Measurements from ENCODE around the gene SNRNP35.
"Not testable (repeated sequence)": the region's sequence is repeated elsewhere in the genome, so short reads cannot be mapped to it uniquely, and the experiment has no call there.

Gene SNRNP35

GRCh38 chr12:123457980-123458779, at the start of gene SNRNP35:
TSS of gene SNRNP35 (plus strand) at chr12:123458139. CDS start at chr12:123465541, 7,402 bp downstream.
- DNase-seq (ENCODE audit: low read depth in 1 of 2, low spot score in 1 of 2), result peak; percentile 72 to 74

- not testable (repeated sequence) for DNase-seq (ENCODE audit: low read depth in 1 of 2, low spot score in 1 of 2)
These were observed 49.3 kb upstream of the SNRNP35 start for GRCh38 chr12:123408619-123409018.

GRCh38 chr12:123409284-123410040, 48.5 kb upstream of the SNRNP35 start:
- DNase-seq (ENCODE audit: low read depth in 1 of 2, low spot score in 1 of 2), result not testable (repeated sequence)

- no peak for DNase-seq (ENCODE audit: low read depth in 1 of 2, low spot score in 1 of 2)
These were observed 47.9 kb upstream of the SNRNP35 start for GRCh38 chr12:123410041-123410412.

GRCh38 chr12:123421314-123421713, 36.6 kb upstream of the SNRNP35 start:
- DNase-seq (ENCODE audit: low read depth in 1 of 2, low spot score in 1 of 2), result no peak

GRCh38 chr12:123427036-123427769, 30.7 kb upstream of the SNRNP35 start:
- DNase-seq (ENCODE audit: low read depth in 1 of 2, low spot score in 1 of 2), result no peak

- DNase-seq (ENCODE audit: low read depth in 1 of 2, low spot score in 1 of 2), result no peak
These were observed 29.3 kb upstream of the SNRNP35 start for GRCh38 chr12:123428591-123428990.

- DNase-seq (ENCODE audit: low read depth in 1 of 2, low spot score in 1 of 2), result not testable (repeated sequence)
These were observed 28.8 kb upstream of the SNRNP35 start for GRCh38 chr12:123429101-123429500.

- peak in 1 of 2 donors; percentile 24 for DNase-seq (ENCODE audit: low read depth in 1 of 2, low spot score in 1 of 2)
These were observed 25.8 kb upstream of the SNRNP35 start for GRCh38 chr12:123431951-123432817.

GRCh38 chr12:123433615-123434014, 24.3 kb upstream of the SNRNP35 start:
- no peak for DNase-seq (ENCODE audit: low read depth in 1 of 2, low spot score in 1 of 2)

- no peak for DNase-seq (ENCODE audit: low read depth in 1 of 2, low spot score in 1 of 2)
These were observed 22.3 kb upstream of the SNRNP35 start for GRCh38 chr12:123435636-123436016.

GRCh38 chr12:123436017-123436964, 21.6 kb upstream of the SNRNP35 start, which contains the start of gene RILPL2:
TSS of gene RILPL2 (minus strand) at chr12:123436684. CDS start at chr12:123436420, 264 bp downstream.
- DNase-seq (ENCODE audit: low read depth in 1 of 2, low spot score in 1 of 2), result peak; percentile 82 to 87

- no peak for DNase-seq (ENCODE audit: low read depth in 1 of 2, low spot score in 1 of 2)
These were observed 16.3 kb upstream of the SNRNP35 start for GRCh38 chr12:123441523-123442164.

- DNase-seq (ENCODE audit: low read depth in 1 of 2, low spot score in 1 of 2), result no peak
These were observed 15.2 kb upstream of the SNRNP35 start for GRCh38 chr12:123442774-123443173.

- DNase-seq (ENCODE audit: low read depth in 1 of 2, low spot score in 1 of 2), result no peak
These were observed 13.6 kb upstream of the SNRNP35 start for GRCh38 chr12:123444092-123445026.

GRCh38 chr12:123445388-123446332, 12.3 kb upstream of the SNRNP35 start:
- DNase-seq (ENCODE audit: low read depth in 1 of 2, low spot score in 1 of 2), result no peak

GRCh38 chr12:123446333-123446713, 11.6 kb upstream of the SNRNP35 start:
- no peak for DNase-seq (ENCODE audit: low read depth in 1 of 2, low spot score in 1 of 2)
